ENCODE measurements around the gene SCN11A.

The SCN11A gene

DNA sequence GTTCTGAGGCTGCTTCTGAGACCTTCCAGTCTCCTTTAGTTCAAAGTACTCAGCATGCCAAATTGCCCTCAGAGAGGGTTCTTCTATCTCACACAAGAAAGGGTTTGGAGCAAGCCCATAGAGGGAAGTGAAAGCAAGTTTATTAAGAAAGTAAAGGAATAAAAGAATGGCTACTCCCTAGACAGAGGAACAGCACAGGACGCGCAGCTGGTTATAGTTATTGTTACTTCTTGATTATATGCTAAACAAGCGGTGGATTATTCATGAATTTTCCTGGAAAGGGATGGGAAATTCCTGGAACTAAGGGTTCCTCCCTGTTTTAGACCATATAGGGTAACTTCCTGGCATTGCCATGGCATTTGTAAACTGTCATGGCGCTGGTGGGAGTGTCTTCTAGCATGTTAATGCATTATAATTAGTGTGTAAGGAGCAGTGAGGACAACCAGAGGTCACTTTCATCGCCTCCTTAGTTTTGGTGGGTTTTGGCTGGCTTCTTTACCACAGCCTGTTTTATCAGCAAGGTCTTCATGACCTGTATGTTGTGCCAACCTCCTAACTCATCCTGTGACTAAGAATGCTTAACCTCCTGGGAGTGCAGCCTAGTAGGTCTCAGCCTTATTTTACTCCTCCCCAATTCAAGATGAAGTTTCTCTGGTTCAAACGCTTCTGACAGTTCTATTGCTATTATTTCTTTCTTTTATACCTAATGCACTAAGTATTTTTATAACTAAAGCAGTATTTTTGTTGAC is 26.3 kb downstream of the SCN11A start:
- no peak for DNase-seq (ENCODE audit: low read depth in 1 of 2, low spot score in 1 of 2)
- no peak overlapping the region for H3K27ac ChIP-seq (replicated peaks)
- H3K4me3 ChIP-seq (replicated peaks; ENCODE audit: insufficient read depth, low read length), result no peak overlapping the region
- TF ChIP-seq SPI1 (IDR thresholded peaks at IDR 0.05; ENCODE audit: borderline replicate concordance, low read depth) (no peak), REST (IDR thresholded peaks at IDR 0.05; ENCODE audit: insufficient replicate concordance, low read depth) (no peak), GABPA (IDR thresholded peaks at IDR 0.05; ENCODE audit: low read depth) (no peak), POLR2AphosphoS5 (IDR thresholded peaks at IDR 0.05; ENCODE audit: low read depth) (no peak), CTCF (IDR thresholded peaks at IDR 0.05; ENCODE audit: insufficient read depth, low read length) (no peak)
- H3K27me3 ChIP-seq (ENCODE audit: insufficient read depth, poor library complexity, severe bottlenecking), result peaks cover 2% of the 10 kb centered on the region

GRCh38 chr3:39024497-39024896 is 27.2 kb downstream of the SCN11A start:
- no peak for DNase-seq (ENCODE audit: low read depth in 1 of 2, low spot score in 1 of 2)
- TF ChIP-seq CTCF (IDR thresholded peaks at IDR 0.05; ENCODE audit: insufficient read depth, low read length) (no peak), GABPA (IDR thresholded peaks at IDR 0.05; ENCODE audit: low read depth) (no peak), POLR2AphosphoS5 (IDR thresholded peaks at IDR 0.05; ENCODE audit: low read depth) (no peak), SPI1 (IDR thresholded peaks at IDR 0.05; ENCODE audit: borderline replicate concordance, low read depth) (no peak), REST (IDR thresholded peaks at IDR 0.05; ENCODE audit: insufficient replicate concordance, low read depth) (no peak)
- Histone ChIP-seq H3K27ac (replicated peaks) (no peak overlapping the region), H3K4me3 (replicated peaks; ENCODE audit: insufficient read depth, low read length) (no peak overlapping the region), H3K27me3 (ENCODE audit: insufficient read depth, poor library complexity, severe bottlenecking) (peaks cover 2% of the 10 kb centered on the region)

GRCh38 chr3:39022286-39022630 is 29.5 kb downstream of the SCN11A start:
- DNase-seq (ENCODE audit: low read depth in 1 of 2, low spot score in 1 of 2), result no peak
- TF ChIP-seq REST (IDR thresholded peaks at IDR 0.05; ENCODE audit: insufficient replicate concordance, low read depth), result no peak
- TF ChIP-seq SPI1 (IDR thresholded peaks at IDR 0.05; ENCODE audit: borderline replicate concordance, low read depth), result no peak
- TF ChIP-seq GABPA (IDR thresholded peaks at IDR 0.05; ENCODE audit: low read depth), result no peak
- no peak for TF ChIP-seq POLR2AphosphoS5 (IDR thresholded peaks at IDR 0.05; ENCODE audit: low read depth)
- H3K27ac ChIP-seq (replicated peaks), result no peak overlapping the region

More at GRCh38 chr3:39022286-39022630, 29.5 kb downstream of the SCN11A start:
- no peak overlapping the region for H3K4me3 ChIP-seq (replicated peaks; ENCODE audit: insufficient read depth, low read length)
- peaks cover 4% of the 10 kb centered on the region for H3K27me3 ChIP-seq (ENCODE audit: insufficient read depth, poor library complexity, severe bottlenecking)

All from HL-60 (cell line).